HG03196 (cell line): ENCODE measurements around the gene XNDC1N.

Source experiments
- ATAC-seq: cut with Tn5 transposase; IDR thresholded peaks from one replicate; pipeline ENCODE4 v1.9.1; 2021; ENCODE audit not compliant: unreplicated experiment

The XNDC1N gene, protein sequence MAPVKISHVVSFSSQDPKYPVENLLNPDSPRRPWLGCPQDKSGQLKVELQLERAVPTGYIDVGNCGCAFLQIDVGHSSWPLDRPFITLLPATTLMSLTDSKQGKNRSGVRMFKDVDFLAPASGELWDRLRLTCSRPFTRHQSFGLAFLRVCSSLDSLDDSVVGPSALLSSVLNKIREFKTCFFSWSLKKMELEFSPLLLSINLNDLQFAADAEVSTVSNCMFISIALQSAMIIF

DNA sequence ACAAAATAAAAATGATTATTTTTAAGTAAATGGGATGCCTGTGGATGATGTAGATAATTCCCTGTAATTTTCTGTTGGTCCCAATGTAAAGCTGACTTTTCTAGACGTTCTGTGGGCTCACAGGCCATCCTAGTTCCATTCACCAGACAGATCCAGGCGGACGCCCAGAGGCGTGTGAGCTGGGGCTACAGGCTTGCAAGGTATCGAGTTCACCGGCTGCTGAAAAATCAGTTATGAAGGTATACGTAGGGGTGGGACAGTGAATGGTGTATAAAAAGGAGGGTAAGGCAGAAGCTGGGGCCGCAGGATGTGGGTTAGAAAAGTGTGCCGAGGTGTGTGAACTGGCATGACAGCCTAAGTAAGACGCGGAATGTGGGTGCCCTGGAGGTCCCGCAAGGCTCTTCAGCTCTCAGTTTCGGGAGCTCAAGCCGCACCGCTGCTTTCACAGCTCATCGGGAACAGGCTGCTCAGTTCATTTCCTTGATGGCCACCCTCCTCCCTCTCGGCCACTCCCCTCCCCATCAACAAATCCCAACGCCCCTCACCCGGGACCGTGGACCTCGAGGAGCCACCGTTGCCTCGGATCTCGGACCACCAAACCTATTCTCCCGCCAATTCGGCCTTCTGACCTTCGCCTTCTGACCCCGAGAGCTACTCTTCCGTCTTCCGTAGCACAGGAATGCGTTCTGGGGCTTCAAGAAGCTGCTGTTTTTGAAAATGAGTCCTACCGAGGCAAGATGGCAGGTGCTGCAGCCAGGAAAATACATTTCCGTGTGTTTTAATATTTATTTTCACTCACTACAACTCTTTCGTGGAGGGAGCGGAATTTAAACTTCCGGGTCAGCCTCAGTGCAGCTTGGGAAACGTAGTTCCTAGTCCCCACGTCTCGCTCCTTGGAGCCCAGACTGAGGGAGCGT is at the start of gene XNDC1N:
TSS of gene XNDC1N (minus strand) at position 775 of the 917 bp plus-strand sequence. CDS start 5,241 bp downstream, outside the sequence.
- ATAC-seq = peak; percentile 64

DNA sequence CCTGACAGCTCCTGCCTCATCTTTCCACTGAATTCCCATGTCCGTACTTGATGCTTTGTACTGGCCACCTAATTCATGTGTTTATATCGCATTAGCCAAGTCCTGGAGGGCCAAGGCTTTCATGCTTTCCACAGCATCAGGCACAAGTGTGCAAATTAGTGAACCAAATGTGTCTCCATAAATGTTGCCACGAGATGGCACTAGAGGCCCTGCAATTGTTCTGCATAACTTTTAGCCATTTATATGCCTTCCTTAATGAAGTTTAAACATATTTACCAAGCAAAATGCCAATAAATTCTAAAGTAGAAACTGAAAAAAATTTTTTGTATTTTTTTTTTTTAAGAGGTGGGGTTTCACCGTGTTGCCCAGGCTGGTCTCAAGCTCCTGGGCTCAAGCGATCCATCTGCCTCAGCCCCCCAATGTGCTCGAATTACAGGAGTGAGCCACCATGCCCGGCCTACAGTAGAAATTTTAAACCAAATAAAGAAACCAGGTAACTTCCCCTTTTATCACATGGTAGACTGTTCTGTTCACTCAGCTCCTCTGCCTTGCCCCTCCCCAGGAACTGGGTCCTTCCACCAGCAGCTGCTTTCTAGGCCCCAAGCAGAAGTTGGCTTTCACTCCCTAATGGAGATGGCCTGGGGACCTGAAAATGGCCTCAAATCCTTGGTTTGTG is 49.5 kb upstream of the XNDC1N start:
- no peak for ATAC-seq

DNA sequence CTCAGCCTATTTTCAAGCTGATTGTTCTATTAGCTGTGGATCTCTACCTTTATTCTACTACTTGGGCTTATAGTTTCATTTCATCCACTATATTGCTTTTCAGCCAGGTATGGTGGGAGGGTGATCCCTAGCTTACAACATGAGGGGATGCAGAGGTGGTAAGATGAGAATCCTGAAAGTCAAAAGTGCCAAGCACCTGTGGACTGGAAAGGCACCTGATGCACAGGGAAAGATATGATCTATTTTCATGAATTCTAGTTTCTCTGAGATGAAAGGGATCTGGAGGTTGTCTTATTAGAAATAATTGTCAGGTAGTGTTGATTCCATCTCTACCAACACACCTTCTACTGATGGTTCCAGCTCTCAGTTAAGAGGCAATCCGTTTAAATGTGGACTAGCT is 48.7 kb upstream of the XNDC1N start:
- ATAC-seq = no peak

DNA sequence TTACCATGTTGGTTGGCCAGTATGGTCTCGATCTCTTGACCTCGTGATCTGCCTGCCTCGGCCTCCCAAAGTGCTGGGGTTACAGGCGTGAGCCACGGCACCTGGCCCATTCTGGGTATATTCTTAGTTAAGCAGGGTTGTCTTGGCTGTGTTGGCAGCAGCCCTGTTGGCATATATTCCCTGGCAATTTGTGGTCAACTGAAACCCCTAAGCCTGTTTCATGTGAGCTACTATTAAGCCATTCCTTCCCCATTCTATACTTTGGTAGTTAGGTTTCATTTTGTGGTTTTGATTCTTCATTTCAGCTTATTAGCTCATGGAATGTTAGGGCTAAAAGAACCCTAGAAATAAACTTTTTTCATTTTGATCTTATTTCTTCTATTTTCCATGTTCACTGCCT is 48.2 kb upstream of the XNDC1N start:
- no peak for ATAC-seq

DNA sequence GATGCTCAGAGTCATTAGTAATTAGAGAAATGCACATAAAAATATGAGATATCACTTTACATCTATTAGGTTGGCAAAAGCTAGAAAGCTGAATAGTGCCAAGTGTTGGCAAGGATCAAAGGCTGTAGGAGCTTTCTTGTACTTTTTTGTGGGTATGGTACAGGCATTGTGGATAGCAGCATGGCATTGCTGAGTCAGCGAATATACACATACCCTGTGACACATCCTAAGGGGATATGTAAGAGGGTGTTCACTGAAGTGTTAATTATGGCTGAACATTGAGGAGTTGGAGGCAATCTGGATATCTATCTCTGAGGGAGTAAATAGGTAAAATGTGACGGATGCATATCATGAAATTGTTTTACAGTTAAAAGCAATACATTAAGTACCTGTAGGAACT is 43.3 kb upstream of the XNDC1N start:
- ATAC-seq = no peak

DNA sequence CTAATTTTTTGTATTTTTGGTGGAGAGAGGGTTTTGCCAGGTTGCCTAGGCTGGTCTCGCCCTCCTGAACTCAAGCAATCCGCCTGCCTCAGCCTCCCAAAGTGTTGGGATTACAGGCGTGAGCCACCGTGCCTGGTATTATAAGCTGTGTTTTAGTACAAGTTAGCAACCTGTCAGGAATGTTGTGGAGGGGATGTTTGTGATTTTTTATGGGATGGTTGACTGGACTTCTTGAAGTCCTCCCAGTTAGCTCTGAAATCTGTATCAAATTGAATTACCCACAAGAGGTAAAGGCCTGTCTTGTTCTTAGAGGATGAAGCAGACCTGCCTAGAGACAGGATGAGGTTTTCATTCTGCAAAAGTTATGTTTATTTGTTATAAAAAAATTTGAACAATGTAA is 36.2 kb upstream of the XNDC1N start:
- ATAC-seq = no peak

DNA sequence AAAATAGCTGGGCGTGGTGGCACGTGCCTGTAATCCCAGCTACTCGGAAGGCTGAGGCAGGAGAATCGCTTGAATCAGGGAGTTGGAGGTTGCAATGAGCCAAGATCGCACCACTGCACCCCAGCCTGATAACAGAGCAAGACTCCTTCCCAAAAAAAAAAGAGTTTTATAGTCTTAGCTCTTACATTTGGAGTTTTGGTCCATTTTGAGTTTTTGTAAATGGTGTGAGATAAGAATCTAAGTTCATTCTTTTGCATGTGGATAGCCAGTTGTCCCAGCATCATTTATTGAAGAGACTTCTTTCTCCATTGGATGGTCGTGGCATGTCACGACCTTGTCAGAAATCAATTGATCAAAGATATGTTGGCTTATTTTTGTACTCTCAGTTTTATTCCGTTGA is 35.1 kb upstream of the XNDC1N start:
- ATAC-seq = no peak

DNA sequence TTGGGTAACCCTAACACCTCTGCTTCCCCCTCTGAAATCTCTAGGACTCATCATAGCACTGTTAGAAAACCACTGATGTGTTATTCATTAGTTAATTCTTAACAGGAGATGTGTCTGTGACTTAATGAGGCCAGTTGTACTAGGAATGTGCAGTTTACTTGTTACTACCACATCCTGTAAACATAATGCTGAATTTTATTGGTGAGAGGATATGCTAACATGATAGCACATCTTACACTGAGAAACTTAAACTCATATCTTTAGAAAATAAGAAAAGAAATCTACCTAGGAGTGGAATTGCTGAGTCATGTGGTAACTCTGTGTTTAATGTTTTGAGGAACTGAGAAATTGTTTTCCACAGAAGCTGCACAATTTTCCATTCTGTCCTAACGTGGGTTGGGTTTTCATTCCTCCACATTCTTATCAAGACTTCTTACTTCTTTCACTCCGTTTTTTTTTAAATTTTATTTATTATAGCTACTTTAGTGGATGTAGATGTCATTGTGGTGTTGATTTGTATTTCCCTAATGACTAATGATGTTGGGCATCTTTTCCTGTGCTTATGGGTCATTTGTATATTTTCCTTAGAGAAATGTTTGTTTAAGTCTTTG is 34.1 kb upstream of the XNDC1N start:
- ATAC-seq = peak; percentile 57

DNA sequence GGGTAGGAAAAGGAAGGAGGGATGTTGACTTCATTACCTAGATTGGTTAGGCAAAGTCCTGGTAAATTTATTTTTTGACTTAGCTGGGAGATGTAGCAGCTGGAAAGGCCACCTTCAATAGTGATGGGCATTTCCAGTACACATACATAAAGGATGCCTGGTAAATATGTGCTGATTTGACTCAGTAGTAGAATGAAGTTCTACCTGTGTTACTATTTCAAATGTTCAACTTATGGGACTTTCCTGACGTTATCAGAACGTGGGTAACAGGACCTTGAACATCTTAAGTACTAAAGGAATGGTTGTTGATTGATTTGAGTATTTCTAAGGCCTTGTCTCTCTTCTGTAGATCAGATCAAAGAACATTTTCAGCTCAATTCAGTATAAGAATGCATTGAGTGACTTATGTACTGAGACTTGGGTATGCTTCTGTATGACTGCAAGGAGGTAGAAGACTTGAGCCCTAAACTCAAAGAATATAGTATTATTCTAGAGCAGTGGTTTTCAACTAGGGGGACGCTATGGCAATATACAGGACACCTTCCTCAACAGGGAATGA is 27.6 kb upstream of the XNDC1N start:
- no peak for ATAC-seq

DNA sequence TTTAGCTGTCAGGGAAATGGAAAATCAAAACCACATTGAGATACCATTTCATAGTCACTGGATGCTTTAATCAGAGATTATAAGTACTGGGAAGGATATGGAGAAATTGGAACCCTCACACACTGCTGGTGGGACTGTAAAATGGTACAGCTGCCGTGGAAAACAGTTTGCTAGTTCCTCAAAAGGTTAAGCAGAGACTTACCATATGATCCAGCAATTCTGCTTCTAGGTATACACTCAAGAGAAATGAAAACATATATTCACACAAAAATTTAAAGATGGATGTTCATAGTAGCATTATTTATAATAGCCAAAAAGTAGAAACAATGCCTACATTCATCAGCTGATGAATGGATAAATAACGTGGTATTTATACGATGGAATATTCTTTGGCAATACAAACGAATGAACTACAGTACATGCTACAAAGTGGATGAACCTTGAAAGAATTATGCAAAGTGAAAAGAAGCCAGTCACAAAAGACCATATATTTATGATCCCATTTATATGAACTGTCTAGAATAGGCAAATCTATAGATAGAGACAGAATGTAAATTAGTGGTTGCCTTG is 23.4 kb upstream of the XNDC1N start:
- no peak for ATAC-seq

DNA sequence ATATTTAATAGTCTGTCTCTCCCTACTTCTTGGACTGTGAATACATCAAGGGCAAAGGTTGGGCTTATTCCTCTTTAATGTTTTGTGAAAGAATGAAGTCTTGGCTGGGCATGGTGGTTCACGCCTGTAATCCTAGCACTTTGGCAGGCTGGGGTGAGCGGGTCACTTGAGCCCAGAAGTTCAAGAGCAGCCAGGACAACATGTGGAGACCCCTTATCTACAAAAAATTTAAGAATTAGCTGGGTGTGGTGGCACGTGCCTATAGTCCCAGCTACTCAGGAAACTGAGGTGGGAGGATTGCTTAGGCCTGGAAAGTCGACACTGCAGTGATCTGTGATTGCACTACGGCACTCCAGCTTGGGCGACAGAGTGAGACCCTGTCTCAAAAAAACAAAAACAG is 20.6 kb upstream of the XNDC1N start:
- no peak for ATAC-seq

DNA sequence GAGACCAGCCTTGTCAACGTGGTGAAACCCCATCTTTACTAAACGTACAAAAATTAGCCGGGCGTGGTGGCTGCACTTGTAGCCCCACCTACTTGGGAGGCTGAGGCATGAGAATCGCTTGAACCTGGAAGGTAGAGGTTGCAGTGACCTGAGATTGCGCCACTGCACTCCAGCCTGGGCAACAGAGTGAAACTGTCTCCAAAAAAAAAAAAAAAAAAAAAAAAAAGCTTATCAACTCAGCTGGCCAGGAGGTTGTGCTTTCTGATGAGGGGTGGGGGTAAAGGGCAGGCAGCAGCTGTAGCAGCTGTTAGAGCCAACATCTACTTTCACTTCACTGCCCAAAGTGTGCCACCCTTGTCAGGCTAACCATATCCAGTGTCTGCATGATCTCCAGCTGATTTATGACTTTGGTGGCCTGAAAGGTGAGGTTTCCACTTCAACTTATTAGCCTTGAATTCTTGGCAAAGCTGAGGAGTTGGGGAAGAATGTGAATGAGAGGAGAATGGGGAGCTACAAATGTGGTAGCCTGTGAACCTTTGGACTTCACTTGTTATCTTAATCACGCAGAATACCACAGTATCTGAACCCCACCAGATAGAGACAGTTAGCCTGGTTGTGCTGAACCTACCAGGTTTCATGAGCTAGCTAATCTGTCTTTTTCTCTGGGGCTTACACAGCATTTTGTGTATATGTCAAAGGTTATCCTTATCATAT is 20.1 kb upstream of the XNDC1N start:
- ATAC-seq = no peak

DNA sequence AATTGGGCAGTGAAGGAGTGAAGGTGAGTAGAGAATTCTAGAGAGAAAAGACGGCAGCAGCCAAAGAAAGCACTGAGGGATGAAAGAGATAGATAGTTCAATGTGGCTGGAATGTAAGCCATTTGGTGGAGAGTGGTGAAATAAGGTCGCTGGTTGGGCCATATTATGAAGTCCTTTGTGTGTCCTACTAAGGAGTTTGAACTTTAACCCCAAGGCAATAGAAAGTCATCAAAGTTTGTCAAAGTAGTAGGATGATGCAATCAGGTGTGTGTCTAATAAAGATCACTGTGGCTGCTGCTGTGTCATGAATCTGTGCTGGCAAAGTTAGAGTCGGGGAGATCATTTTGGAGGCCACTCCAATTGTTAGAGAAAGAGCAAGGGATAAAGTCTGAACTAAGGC is 19.1 kb upstream of the XNDC1N start:
- no peak for ATAC-seq

DNA sequence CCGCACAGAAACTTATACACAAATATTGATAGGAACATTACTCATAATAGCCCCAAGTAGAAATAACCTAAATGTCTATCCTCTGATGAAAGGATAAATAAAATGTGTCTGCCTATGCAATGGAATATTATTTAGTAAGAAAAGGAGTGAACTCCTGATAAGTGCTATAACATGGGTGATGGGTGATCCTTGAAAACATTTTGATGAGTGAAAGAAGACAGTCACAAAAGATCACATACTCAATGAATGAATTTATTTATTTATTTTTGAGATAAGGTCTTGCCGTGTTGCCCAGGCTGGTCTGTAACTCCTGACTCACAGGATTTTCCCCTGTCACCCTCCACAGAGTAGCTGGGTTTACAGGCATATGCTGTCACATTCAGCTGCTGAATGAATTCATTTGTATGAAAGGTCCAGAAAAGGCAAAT is 17.8 kb upstream of the XNDC1N start:
- ATAC-seq = no peak

DNA sequence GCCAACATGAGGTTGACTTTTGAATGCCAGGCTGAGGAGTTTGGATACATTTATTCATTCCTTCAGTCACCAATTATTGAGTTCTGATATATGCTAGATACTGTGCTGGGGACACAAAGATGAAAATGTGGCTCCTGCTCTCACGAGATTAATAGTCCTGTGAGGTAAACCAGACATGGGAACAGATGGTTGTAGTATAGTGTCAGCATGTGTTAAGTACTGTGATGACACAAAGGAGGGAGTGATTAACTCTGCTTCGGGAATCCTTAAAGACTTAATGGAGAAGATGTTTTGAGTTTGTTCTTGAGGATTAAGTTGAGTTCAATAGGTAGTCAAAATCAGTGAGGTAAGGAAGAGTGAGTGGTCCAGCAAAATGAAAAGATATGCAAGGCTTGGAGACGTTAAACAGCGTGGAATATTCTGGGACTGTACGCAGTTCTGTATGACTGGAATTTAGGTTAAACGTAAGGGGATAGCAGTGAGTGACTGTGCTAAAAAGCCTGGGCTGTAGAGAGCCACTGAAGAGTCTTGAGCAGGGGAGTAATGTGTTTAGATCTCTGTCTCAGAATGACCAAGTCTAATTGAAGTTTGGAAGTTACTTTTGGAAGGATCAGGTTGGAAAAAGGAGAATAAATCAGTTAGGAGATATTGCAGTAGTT is 12.3 kb upstream of the XNDC1N start:
- no peak for ATAC-seq

DNA sequence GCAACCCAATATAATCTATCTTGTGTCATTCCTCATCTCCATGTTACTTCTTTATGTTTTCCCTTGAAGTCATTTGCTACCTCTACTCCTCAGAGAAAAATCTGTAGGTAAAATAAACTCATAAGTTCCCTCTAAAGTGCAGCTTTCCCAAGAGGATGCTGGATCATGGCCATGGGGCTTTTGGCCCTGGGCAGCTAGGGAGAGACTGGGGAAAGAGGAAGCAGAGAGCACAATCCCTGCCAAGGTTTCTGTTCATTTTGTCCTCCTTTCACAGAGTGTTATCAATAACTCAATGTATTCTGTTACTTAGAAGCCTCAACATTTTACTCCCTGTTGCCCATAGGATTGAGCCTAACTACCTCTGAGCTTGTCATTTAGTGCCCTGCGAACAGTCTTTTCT is 9.4 kb upstream of the XNDC1N start:
- ATAC-seq = no peak

DNA sequence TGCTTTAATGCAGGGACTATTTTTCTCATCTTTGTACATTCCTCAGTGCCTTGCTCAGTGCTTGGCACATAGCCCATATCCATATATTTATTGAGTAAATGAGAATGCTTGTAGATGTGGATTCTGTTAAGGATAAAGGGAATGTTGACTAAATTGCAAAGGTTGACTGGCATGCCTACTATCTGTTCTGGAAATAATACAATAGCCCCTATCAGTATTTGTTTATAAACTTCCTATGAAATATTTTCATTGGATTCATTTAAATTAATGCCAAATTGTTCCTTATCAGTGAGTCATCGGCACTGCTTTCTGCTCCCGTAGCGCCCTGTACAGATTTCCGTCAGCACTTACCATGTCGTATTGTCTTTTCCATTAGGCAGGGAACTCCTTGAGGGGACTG is 8.4 kb upstream of the XNDC1N start:
- ATAC-seq = no peak

DNA sequence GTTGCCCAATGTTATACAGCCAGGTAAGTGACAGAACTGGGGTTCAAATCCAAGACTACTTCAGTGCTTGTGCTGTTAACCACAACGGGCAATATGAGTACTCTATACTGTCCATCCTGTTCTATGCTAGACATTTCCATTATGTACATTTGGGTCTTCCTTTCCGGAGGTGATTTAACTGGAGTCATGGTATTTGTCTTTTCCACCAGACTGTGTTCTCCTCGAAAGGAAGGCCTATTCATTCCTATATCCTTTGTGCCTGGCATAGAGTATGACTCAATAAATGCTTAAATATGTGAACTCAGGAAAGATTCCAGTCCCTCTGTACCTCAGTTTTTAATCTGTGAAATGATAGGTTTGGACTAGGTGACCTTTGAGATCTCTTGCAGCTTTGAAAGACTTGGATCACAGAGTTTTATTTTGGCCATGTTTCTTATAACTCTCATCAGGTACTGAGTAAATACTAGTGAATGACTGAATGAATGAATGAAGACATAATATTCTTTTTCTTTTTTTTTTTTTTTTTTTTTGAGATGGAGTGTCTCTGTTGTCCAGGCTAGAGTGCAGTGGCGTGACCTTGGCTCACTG is 7.0 kb upstream of the XNDC1N start:
- ATAC-seq = no peak

DNA sequence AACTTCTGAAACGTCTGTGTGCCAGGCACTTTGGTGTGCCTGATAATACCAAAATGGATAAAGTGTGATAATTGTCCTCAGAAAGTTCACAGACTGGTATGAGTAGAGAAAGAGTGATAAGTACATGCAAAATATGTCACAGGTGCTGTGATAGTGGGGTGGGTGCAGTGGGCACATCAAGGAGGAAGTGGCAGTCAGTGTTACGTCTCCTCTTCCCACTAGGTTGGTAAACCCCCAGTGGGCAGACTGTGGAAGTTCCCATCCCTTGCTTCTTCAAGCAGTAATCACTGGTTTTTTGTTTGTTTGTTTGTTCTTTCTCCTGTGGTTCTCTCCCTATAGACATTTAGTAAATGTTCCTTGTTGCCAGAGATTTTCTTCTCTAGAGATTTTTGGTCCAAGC is 5.8 kb upstream of the XNDC1N start:
- no peak for ATAC-seq
